Superior temporal gyrus (tissue), 1 donor: Measurements from ENCODE around the gene GABRB1.
A peak's percentile ranks its signal among the peaks of the same experiment; 100 is the strongest.

Experiments used
- DNase-seq: peaks from one replicate; pipeline ENCODE4 v3.0.0-alpha.2; 2016; ENCODE audit errors: extremely low spot score

GABRB1 gene

DNA sequence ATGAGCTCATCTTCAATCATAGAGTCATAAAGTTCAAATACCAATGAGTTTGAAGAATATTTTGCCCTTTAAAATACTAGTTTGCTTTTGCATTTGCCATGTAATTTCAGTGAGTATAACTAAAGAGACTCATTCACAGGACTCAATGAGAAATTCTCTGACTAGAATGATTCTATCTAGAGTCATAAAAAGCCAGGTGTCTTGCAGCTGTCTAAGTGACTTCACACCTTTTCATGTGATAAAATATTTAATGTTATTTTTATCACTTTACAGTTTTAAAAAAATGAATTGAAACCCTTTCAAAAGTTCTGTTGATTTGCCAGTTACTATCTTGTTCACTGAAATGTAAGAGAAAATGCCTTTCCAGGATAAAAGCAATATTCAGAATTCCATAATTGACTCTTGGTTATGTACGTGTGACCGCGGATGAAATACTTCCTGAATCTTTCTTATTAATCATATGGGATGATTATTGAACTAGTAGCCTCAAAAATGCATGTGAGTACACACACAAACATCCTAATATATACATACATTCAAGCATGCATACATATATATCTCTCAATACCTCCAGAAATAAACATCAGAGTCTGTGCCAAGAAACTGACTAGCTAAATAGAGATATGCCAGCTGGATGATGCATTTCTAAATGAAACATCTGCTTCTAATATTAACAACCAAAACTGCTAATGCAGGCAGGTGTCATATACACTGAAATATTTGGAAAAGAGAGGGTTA lies 87.0 kb downstream of the GABRB1 start:
- no peak for DNase-seq

DNA sequence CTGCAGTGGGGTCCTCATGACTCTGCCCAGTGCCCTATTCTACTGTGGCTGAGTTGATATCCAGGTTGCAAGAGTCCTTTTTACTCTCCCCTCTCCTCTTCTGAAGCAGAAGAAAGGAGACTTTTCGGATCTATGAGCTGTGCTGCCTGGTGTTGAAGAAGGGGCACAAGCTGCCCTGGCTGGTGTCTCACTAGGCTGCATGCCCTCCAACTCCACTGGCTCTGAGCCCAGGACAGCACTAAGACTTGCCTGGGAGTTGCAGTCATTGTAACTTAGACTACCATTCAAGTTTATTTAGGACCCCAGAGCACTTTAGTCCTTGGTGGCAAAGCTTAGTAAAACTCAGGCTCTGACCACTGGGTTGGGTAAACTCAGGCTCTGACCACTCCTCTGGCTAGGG lies 89.4 kb downstream of the GABRB1 start:
- DNase-seq: no peak

DNA sequence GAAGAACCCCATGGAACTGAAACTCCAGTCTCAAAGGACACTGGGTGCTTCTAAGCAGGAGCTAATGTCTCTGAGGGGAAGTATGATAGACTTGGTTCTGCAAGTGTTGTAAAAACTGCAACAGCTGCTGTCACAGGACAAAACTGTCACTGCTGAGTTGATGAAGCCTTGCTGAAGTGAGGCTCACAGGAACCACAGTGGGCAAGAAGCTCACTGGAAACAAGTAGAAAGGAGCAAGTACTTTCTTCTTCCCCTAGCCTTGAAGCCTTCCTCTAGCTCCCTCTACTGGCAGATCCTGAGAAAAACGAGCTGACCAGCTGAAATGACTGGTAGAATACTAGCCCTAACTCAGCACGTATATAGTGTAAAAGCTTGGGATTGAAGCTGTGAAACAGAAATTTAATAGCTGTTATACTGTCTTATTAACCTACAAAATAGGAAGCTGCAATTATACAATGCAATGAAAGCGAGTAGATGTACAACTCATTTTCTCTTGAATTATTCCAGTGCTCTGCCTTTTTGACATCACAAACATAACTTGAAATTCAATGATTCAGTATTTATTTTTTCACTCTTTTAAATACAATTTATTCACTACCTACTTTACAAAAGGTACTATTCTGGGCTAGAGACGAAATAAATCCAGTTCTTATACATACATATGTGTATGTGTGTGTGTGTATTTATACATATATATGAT lies 91.4 kb downstream of the GABRB1 start:
- DNase-seq: peak; percentile 91

DNA sequence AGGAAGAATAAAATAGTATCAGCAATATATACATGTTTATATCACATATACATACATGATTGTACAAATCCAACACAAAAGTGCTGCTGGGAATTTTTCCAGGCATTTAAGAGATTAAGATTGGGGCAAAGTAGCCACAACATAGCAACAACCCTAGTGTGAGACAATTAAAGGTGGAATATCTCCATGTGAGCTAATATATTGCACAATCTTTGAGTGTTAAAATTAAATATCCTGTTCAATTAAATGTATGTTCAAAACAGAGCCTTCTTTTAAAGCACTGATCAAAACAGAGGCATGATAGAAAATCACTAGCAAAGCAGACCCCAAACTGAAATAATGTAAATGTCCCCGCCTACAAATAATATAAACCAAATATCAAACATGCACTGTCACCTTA lies 97.6 kb downstream of the GABRB1 start:
- DNase-seq: no peak

DNA sequence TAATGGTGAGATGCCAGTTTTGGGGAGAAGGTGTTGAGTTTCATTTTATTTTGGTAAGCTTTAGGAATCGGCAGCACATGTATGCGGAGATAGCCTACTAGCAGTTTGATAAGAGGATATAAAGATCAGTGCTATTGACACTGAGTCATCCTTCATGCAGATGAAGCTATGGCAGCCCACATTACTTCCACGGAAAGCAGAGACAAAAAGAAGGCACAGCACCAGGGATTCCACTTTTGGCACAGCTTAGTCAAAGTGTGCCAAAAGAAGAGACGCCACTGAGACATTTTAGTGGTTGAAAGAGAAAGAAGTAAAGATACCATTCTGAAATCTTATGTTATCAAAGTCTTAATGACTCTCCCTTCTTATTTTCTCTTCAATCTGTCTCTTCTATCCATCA lies 103.8 kb downstream of the GABRB1 start:
- DNase-seq: peak; percentile 52

DNA sequence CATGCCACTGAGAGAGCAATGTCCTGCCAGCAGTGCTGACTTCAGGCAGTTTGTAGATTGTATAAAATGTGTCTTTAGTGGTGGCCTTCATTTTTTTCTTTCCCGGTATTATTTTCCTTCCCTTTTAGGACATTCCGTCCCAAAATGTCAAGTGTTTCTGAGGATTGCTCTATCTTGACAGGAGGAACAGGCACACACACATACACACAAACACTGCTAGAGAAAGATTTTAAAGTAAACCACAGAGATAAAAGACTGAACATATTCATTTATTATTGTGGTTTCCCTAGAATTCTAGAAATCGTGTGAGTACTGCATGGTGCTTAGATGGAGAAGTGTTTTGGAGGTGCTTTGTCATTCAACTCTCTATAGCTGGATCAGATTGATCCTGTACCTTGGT lies 111.9 kb downstream of the GABRB1 start:
- no peak for DNase-seq

DNA sequence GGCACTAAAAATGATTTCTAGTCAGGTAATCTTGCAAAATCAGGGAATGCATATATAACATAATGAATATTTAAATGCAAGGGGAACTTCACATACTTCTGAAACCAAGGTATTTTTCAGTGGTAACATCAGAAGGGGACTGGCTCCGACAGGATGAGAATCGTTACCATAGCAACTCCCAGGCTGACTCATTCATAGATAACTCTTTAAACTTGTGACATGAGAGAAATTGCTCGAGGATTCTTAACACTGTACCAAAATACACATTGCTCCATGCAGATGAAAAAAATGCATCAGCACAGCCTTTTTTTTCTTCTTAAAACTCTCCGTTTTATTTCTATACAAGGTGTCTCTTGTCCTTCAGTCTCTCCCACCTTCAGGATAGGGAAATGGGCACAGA lies 114.3 kb downstream of the GABRB1 start:
- DNase-seq: peak; percentile 80

DNA sequence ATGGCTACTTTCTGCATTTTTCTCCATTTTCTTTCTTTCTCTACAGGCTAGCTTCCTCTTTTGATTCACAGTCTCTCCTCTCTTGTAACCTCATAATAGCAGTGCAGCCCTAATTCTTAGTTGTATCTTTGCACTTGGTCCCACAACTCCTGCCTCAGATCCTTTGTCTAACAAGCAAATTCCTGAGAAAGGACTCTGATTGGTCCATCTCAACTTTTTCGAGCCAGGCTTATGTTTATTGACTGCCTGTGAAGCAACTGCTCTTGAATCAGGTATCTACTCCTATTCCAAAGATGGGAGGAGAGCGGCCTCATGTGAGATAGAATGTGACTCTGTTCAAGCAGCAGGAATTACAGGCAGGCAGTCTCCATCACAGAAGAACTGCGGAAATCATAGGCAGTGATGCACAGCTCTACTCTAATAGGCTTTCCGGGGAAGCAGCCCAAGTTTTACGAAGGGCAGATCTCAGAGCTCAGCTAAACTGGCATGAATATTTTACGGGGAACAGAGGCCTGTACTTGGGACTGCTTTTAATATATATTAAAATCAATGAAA lies 123.5 kb downstream of the GABRB1 start:
- peak; percentile 45 for DNase-seq

DNA sequence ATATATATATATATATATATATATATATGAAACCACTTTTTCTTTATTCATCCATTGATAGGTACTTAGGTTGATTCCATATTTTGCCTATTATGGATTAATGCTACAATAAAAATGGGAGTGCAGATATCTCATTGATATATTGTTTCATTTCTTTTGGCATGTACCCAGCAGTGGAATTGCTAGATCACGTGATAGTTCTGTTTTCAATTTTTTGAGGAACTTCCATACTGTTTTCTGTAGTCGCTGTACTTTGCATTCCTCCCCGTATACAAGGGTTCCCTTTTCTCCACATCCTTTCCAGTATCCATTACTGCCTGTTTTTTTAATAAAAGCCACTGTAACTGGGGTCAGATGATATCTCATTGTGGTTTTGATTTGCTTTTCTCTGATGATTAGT lies 124.6 kb downstream of the GABRB1 start:
- no peak for DNase-seq

DNA sequence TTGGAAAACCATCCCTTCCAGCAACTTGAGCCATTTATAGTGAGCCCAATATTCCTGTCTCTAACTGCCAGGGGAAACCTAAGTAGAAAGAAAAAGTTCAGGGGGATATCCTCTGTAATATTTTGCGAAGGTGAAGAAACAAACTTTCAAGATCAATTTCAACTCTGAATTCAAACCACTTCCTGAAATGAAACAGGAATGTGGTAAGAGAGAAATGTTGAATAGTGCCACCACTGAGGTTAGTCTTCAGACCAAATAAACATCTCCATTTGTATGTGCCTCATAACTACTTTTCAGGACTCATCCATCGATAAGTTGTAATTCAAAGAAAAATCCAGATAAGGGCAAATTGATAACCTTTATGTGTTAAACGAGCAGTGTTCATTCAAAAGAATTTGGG lies 128.7 kb downstream of the GABRB1 start:
- DNase-seq: no peak

DNA sequence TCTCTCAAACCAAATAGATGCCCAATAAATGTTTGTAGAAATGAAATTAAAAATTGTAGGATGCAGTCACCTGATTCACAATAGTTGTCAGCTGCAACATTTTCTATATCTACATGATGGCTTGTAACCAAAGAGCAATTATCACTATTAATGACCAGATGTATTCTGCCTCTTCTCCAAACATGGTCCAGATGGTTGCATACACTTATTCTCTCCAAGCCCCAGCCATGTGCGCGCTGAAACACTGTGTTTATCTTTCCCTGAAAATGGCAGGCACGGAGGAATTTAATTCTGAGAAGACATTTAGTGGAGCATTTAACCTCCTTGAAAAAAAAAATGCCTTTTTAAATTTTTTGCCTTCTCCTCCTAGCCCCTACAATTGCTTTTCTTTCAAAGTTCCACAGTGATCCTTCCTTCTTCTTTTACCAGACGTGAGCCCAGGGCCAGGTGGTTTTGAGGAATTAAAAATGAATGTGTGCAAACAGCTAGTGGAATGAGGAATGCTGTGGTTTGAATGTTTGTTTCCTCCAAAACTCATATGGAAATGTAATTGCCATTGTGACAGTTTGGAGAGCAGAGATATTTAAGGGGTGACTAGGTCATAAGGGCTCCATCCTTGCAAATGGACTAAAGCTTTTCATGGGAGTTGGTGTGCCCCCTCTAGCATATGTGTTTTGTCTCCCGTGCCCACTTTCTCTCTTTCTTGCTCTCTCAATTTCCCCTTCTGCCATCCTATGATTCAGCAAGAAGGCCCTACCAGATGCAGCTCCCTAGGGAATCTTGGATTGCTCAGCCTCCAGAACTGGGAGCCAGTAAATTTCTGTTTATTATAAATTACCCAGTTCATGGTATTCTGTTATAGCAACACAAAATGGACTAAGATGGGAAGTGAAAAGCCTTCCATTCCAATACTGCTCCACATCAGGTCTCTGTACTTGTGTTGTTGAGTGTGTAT lies 136.0 kb downstream of the GABRB1 start:
- no peak for DNase-seq

DNA sequence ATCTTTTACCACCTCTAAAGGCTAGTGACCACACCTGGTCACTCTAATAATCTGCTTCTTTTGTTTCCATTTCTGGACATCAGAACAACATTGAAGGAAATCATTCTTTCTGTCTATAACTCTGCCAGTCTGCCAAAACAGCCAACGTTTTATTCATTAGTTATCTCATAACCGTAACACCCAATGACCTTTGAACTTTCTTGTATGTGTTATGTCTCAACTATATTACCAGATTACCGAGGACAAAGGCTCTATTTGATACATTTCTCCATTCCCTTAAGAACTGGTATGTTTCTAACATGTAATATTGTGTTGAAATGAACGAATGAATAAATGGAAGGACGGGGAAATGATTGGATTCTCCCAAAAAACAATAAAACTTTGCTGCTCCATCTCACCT lies 152.7 kb downstream of the GABRB1 start:
- no peak for DNase-seq

DNA sequence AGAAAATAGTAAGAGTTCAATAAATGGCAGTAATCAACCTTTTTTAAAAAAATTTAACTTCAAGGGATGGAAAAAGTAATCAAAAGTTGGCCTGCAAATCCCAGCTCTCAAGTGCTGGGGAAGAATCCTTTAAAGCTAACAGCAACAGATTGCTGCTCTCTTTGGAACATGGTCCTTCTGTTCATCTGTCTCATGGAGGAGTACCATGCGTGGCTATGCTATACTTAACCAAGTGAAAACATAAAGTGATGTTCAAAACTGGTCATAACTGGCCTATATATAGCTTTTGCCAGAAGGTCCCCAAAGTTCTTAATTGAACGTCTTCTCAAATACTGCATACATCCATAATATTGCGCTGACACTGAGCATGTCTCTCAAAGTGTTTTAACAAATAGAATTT lies 154.4 kb downstream of the GABRB1 start:
- DNase-seq: no peak

DNA sequence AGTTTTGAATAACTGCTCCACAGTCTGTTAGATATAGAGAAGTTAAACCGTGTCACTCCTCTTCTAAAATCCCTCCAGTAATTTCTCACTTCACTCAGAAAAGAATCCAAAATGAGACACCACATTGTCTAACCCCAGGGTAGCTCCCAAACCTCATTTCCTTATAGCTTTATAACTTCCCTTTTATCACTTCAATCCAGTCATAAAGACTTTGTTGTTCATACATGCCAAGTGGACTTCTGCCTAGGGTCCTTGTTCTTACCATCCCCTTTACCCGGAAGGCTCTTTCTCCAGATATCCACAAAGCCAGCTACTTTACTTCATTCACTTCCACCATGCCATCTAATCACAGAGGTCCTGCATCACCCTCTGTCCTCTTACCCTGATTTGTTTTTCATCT lies 156.2 kb downstream of the GABRB1 start:
- DNase-seq: no peak

DNA sequence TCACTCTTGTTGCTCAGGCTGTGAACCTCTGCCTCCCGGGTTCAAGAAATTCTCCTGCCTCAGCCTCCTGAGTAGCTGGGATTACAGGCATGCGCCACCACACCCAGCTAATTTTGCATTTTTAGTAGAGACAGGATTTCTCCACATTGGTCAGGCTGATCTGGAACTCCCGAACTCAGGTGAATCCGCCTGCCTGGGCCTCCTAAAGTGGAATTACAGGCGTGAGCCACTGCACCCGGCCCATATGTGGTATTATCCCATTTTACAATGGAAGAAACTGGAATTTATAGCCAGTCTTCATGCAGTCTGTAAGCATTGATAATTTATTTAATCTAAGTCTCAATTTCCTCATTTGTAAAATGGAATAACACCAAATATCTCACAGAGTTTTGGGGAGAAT lies 161.8 kb downstream of the GABRB1 start:
- no peak for DNase-seq

DNA sequence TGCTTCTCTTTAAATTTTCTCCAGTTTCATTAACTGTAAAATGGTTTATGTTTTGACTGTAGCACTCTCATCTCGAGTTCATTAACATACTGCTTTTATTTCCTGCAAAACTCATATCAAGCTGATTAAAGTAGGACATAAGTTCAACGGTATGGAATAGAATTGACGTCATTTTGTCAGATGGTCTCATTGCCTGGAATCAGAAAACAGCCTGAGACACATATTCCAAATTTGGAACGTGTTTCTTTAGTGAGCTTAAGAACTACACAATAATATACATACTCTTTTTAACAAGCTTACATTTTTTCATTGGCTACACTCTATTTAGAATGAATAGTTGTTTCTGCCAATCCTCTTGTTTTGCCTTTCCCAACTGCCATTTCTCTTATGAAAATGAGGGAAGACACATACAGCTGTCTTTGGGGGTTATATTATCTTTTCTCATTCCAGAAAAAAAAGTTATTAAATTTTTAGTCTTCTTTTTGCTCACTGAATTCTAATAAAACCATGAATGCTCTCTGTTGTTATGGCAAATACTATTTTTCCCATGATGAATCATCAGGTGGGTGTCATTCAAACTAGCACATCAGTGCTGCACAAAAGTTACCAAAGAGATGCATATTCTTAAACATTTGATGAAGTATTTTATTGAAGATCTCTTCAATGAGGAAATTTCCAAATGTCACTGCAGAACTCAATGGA lies 162.8 kb downstream of the GABRB1 start:
- DNase-seq: peak; percentile 27

DNA sequence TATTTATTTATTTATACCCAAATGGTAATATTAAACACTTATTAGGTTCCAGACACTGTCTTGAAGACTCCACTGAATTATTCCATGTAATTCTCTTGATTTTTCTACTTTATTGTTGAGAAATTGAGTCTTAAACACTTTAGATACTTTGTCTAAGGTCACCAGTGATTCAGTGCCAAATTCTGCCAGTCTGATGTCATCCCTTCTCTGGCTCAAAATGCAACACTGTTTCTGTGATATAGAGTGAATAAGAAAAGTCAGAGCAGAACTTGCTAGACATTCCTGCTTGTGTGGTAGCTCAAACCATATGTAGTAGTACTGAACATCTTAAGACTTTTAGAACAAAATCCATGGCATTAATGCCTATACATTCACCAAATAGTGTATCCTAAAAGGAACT lies 164.3 kb downstream of the GABRB1 start:
- DNase-seq: no peak

DNA sequence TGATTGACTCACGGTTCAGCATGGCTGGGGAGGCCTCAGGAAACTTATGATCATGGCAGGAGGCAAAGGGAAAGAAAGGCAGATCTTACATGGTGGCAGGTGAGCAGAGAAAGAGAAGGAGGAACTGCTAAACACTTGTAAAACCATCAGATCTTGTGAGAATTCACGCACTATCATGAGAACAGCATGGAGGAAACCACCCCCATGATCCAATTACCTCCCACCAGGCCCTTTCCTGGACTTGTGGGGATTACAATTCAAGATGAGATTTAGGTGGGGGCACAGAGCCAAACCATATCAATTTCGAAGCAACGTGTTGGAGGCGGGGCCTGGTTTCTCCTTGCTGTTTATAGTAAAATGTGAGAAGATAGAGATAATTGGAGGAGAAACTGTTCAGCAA lies 167.4 kb downstream of the GABRB1 start:
- DNase-seq: no peak

DNA sequence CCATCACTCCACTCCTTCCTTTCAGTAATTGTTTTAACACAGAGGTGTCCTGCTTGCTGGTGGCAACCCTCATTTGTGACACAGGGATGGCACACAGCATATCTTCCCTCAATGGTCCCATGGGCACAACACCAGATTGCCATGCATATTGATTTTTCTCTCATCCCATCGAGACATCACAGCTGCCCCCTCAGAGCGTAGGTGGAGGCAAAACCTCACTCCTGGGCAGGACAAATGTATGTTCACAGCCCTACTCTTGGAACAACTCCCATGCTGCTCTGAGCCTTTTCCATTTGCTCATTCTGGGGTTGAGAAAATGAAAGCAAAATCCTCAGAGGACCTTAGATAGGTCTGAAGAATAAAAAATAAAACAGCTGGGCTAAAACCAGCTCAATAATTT lies 172.2 kb downstream of the GABRB1 start:
- DNase-seq: peak; percentile 53

DNA sequence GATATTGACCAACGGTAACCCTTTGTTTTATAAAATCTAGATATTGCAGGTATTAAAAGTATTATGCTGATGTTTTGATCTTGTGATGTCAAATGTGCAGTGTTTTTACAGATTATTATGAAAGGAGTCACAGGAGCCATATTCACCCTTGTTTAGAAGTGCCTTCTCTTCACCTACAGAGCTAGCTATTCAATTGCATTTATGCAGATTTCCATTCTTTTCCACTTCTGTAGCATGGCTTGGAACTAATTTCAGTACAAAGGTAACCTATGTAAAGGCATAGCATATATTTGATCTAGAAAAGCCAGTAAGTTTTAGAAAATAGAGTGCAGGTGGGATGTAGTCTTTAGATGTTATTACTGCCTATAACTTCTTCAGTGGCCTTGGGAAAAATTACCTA lies 176.2 kb downstream of the GABRB1 start:
- DNase-seq: no peak

DNA sequence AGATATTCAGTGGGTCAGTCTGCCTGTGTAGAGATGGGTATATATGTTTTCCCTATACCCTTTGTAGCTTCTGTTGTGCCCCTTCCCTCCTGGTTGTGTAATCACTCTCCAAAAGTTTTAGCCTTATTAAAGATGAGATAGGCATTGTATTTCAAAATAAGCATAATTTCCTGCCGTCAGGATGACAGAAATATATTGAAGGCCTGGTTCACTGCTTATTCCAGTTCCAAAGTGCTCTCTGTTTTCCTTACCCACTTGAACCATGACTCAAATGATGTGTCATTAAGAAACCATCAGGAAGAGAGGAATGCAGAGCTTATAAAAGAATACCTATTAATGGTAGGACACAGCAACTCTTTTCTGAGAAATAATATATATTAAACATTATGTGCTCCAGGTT lies 178.5 kb downstream of the GABRB1 start:
- DNase-seq: no peak

DNA sequence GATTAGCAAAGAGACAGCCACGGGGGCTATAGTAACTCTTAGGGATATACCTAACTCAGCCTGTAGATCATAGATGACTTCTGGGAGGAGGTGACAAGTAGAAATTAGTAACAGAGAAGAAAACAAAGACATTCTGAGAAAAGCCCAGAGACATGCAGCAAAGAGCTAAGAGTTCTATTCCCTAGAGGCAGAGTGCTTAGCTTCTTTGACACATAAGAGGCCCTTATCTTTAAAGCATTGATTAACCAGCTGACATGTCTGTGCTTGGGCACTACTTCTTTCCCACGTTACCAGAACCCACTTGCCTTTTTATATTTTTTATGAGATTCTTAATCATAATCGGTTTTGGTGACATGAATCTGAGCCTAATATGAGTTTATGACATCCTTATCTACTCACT lies 179.5 kb downstream of the GABRB1 start:
- no peak for DNase-seq
